Activated gamma-delta T cell treated with Interleukin-2 at 50 U/mL for 16 hours (primary cell): ENCODE data around the gene GRK3.

Source experiments
- DNase-seq: peaks from one replicate; pipeline ENCODE4 v3.0.0-alpha.2; 2020

GRK3 gene

GRCh38 chr22:25669253-25670069 lies 105.0 kb downstream of the GRK3 start:
- no peak for DNase-seq

DNA sequence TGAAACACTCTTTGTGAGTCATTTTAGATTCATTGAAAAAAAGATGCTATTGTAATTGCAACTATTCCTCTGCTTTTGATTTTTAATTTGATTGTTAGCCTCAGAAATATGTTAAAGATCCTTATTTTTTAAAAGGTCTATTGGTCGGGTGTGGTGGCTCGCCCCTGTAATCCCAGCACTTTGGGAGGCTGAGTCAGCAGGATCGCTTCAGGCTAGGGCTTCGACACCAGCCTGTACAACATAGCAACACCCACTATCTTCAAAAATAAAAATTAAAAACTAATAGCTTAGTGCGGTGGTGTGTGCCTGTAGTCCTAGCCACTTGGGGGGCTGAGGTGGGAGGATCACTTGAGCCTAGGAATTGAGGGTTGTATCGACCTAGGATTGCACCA lies 105.6 kb downstream of the GRK3 start:
- no peak for DNase-seq

GRCh38 chr22:25672289-25673084 lies 108.0 kb downstream of the GRK3 start:
- DNase-seq: no peak

GRCh38 chr22:25673713-25674112 lies 109.2 kb downstream of the GRK3 start:
- no peak for DNase-seq

GRCh38 chr22:25677631-25678030 lies 113.2 kb downstream of the GRK3 start:
- DNase-seq: no peak

- no peak for DNase-seq
Observed at GRCh38 chr22:25680051-25680450, 115.6 kb downstream of the GRK3 start.

GRCh38 chr22:25680956-25681355 lies 116.5 kb downstream of the GRK3 start:
- DNase-seq: no peak

- DNase-seq: no peak
Observed at GRCh38 chr22:25682109-25682508, 117.6 kb downstream of the GRK3 start.

GRCh38 chr22:25688627-25689026 lies 124.2 kb downstream of the GRK3 start:
- DNase-seq: no peak

GRCh38 chr22:25689631-25690030 lies 125.2 kb downstream of the GRK3 start:
- DNase-seq: no peak

DNA sequence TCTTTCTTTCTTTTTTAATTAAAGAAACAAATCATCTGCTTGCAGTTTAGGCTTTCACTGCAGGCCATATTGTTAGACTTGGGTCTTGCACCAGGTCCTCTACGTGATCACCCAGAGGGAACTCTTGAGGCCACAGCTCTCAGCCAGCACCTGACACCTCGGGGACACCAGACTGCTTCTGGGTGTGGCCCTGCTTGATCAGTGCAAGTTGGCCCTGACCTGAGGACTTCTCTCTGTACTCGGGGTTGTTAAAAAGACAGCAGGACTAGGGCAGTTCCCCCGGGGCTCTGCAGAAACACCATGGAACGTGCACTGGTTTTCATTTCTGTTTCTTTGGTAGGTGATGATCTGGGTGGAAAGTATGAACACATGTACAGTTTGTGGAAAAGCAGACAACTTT lies 126.3 kb downstream of the GRK3 start:
- no peak for DNase-seq

- no peak for DNase-seq
Observed at GRCh38 chr22:25692397-25693267, 128.2 kb downstream of the GRK3 start.

- no peak for DNase-seq
Observed at GRCh38 chr22:25693268-25693565, 128.7 kb downstream of the GRK3 start.

DNA sequence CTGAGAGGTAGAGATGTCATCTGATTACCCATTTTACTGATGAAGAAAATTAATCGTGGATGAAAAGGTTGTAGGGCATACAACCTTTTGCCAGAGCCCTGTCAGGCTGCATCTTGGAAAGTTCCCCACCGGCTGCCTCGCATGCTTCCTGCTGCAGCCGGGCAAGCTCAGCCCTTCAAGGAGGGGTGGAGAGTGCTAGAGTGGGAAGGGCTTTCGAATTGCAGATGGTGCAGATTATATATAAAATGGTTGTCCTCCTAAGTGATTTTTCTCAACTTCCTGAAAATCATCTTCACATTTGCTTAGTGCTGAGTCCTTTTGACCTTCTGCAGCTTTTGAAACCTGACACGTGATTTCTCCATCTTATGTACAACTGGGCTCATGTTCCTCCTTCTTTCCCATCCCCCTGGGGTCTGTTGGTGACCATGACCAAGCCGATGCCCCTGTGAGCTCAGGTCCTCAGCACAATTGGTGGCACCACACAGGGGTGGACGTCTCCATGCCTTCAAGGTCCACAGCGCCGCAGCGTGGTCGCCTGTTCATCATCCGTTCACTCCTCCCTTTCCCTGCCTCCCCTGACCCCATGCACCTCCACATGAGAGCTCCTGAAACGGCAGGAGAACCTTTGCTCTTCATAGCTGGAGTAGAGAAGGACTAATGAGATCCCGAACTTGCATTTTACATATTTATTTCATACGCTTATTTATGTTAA lies 129.9 kb downstream of the GRK3 start:
- DNase-seq: no peak

GRCh38 chr22:25695146-25695545 lies 130.7 kb downstream of the GRK3 start:
- no peak for DNase-seq

GRCh38 chr22:25696763-25697162 lies 132.3 kb downstream of the GRK3 start:
- no peak for DNase-seq

- no peak for DNase-seq
Observed at GRCh38 chr22:25697181-25697664, 132.7 kb downstream of the GRK3 start.

GRCh38 chr22:25697978-25698377 lies 133.5 kb downstream of the GRK3 start:
- DNase-seq: no peak

GRCh38 chr22:25698461-25698860 lies 134.0 kb downstream of the GRK3 start:
- no peak for DNase-seq

GRCh38 chr22:25698978-25699377 lies 134.5 kb downstream of the GRK3 start:
- DNase-seq: no peak

- no peak for DNase-seq
Observed at GRCh38 chr22:25701056-25701780, 136.7 kb downstream of the GRK3 start.

DNA sequence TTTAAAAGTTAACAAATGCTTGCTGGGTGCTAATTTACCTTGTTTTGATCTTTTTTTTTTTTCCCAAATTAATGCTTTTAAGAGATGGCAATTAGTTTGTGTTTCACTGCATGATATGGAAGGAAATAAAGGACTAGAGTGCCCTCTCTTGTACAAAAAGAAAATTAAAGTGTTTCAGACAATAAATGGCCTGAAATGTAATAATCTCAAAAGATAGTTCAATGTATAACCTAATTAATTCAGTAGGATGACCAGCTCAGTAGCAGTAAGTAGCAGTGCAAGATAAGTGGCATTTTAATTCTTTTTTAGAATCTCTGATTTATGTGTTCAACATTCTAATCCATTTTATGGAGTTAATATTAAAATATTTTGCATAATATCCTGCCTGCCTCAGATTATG lies 137.6 kb downstream of the GRK3 start:
- DNase-seq: no peak
